ENCODE data around the gene NDUFB11. TPM values are rescaled to one million over a fixed set of nuclear protein-coding genes. Genes with fewer than 3 reads are reported as not detected.
"Not testable (repeated sequence)": the region's sequence is repeated elsewhere in the genome, so short reads cannot be mapped to it uniquely, and the experiment has no call there.

NDUFB11 gene
- polyA plus RNA-seq, 1 donor = 116 TPM

DNA sequence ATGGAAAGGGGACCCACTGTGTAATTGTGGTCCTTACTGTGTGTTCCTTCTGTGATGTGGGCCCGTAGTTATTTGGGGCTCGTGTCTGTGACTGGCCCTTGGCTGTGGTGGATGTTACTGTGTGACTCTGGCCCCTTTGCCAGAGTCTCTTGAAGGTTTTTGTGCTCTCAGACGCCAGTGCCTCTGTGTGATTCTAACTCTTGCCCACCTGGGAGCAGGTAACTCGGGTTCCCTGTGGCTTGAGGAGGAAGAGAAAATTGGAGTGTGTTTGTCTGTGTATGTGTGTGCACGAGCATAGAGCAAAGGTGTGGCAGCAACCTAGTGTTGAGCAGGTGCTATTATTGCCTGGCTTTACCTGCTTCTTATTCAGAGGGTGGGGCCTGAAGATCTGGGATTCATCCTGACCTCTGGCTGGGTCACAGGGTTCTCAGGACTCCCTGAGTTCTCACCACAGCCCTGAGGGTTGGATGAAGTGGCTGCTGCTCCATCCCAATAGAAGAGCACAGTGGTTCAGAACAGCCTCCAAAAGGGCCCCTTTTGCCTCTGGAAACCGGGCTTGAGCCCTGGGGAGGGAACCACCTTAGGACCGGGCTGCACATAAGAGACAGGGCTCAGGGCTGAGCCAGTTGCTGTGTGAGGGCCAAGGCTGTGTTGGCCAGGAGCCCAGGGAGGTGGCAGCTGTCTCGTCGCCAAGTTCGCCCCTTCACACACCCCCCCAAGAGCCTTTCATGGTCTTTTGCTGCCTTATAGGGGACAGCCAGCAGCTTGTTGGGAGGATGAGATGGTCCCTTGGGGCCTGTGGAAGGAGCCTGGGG, 1.8 kb upstream of the NDUFB11 start:
- DNase-seq = peak; percentile 5

DNA sequence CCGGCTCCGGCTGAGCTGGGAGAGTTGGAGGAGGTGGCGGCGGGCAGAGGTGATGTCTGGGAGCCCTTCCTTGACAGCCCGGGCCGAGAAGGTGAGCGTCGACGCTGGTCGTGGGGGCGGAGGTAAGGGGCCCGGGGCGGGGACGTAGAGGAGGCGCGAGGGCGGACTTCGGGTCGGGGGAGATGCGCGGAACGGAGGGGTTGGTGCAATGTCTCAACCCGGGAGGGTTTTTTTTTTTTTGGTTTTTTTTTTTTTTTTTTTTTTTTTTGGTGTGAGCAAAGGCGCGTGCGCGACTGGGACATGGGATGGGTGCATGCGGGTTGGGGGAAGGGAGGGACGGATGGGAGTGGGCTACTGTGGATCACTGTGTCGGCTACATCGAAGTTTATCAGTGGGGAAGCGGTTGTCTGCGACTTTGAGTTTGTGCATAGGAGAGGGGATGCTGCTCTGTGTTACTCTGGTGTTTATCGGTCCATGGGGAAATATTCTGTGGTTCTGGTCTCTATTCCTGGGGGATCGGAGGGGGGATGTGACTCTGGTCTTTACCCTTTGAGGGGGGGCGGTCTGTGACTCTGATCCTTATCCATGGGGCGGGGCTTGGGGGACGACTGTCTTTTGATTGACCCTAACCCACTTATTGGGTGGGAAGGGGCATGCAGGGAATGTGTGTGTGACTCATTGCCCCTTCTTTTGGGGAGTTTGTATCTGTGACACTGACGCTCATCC, 1.1 kb upstream of the NDUFB11 start:
- DNase-seq = peak; percentile 2

DNA sequence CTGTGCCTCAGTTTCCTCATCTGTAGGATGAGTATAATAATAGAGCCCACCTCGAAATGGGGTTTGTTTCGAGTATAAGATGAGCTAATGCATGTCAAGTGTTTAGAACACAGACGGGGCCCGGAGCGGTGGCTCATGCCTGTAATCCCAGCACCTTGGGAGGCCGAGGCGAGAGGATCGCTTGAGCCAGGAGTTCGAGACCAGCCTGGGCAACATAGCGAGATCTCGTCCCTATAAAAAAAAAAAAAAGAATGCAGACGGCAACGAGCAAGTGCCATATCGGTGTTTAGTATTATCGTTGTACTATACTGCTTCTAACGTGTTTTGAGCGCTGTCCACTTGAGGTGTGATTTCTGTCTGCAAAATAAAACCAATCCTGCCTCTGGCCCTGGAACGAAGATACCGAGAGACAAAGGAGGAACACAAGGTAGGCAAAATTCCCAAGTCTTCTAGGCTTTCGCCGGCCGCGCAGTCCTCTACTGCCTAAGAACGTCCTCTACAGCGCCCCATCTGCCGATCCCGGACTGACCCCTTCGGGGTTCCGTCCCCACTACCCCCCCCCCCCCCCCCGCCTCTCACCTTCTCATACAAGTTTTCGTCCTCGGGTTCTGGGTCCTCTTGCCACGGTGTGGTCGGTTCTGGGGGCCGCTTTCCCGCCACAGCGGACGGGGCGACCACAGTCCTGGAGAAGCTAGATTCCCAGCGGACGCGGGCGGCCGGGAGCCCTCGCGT, 442 bp downstream of the NDUFB11 start:
- no peak for DNase-seq

DNA sequence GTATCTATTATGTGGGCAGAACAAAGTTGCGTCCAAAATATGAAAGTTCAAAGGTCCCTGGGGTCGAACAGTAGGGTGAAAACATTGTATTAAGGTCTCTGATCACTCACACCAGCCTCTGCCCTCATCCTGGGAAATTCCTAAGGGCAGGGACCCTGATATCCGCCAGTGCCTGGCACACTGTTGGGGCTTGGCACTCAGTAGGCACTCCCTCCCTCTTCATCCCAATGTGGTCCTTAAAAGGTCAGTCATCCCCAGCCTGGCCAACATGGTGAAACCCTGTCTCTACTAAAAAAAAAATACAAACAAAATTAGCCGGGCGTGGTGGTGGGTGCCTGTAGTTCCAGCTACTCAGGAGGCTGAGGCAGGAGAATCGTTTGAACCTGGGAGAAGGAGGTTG, 6.3 kb downstream of the NDUFB11 start:
- DNase-seq = no peak

GRCh38 chrX:47135650-47136049, 8.9 kb downstream of the NDUFB11 start:
- DNase-seq = not testable (repeated sequence)

- no peak for DNase-seq
Measured at GRCh38 chrX:47133493-47133892, 11.0 kb downstream of the NDUFB11 start.

DNA sequence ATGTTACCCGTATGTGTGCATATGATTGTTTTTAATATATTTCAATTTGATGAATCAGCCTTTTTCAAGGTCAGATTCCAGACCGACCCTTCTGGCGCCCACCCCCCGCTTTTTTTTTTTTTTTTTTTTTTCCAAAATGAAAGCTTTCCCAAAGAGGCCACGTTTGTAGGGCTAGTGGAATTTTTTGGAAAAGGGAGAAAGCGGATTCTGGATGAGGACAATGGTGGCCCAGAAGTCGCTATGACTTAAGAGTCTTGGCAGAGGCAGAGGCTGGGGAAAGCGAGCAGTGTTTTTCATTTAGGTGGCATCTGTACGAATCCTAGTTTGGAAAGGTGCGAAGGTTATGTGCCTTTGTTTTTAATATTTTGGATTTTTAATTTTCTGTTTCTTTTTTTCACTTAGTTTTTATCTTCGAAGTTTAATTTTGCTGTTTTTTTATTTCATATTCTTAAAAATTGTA, 14.6 kb downstream of the NDUFB11 start:
- DNase-seq = no peak

- DNase-seq = peak; percentile 95
Measured at GRCh38 chrX:47129157-47129898, 15.2 kb downstream of the NDUFB11 start.

- not testable (repeated sequence) for DNase-seq
Measured at GRCh38 chrX:47124466-47124865, 20.0 kb downstream of the NDUFB11 start.

DNA sequence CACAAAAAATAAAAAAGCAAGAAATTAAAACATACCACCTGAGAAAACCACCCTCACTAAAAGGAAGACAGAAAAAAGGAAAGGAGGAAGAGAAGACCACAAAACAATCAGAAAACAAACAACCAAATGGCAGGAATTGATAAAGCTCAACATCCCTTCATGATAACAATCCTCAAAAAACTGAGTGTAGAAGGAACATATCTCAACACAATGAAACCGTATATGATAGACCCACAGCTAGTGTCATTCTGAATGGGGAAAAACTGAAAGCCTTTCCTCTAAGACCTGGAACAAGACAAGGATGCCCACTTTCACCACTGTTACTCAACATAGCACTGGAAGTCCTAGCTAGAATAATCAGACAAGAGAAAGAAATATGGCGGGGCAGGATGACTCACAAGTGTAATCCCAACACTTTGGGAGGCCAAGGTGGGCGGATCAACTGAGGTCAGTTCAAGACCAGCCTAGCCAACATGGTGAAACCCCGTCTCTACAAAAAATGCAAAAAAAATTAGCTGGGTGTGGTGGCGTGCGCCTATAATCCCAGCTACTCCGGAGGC, 27.9 kb downstream of the NDUFB11 start:
- not testable (repeated sequence) for DNase-seq

- no peak for DNase-seq
Measured at GRCh38 chrX:47112316-47112954, 32.1 kb downstream of the NDUFB11 start.

GRCh38 chrX:47110936-47111615, 33.4 kb downstream of the NDUFB11 start:
- not testable (repeated sequence) for DNase-seq

- no peak for DNase-seq
Measured at GRCh38 chrX:47101206-47101605, 43.3 kb downstream of the NDUFB11 start.

DNA sequence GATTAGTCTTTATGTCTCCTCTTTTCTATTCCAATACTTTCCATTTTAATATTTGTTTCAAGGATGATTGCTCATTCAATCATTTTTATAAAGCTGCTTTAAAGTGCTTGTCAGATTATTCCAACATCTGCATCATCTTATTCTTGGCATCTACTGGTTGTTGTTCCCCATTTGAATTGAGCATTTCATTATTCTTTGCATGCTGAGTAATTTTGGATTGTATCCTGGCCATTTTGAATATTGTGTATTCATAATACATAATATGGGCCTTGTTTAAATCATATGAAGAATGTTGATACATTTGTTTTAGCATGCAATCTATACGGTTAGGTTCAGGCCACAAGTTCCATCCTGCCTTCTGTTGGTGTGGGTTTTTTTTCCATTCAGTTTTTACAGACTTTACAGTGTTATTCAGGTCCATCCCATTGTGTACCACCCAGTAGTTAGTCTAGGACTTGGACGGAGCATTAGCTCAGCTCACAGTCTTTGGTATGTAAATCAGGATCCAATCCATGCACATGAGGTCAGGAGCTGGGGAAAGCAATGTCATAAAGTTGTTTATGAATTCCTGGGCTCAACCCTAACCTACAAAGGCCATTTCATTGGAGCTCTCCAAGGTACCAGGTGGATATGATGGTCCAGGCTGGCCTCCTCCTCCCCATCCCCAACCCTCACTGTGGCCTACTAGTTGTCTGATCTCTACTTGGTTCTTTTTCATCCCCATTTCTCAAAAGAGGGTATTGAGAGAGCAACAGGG, 46.0 kb downstream of the NDUFB11 start:
- no peak for DNase-seq

DNA sequence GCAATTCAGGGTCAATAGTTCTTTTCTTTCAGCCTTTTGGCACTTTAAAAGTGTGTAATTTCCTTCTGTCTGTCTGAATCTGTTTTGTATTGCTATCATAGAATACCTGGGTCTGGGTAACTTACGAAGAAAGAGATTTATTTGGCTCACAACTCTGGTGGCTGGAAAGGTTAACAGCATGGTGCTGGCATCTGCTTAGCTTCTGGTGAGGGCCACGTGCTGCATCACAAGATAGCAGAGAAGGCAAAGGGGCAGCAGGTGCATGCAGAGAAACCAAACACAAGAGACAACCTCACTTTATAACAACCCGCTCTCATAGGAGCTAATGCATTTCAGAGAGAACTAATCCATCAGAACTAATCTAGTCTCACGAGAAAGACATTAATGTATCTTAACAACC, 47.5 kb downstream of the NDUFB11 start:
- DNase-seq = no peak

- no peak for DNase-seq
Measured at GRCh38 chrX:47093860-47094259, 50.6 kb downstream of the NDUFB11 start.

DNA sequence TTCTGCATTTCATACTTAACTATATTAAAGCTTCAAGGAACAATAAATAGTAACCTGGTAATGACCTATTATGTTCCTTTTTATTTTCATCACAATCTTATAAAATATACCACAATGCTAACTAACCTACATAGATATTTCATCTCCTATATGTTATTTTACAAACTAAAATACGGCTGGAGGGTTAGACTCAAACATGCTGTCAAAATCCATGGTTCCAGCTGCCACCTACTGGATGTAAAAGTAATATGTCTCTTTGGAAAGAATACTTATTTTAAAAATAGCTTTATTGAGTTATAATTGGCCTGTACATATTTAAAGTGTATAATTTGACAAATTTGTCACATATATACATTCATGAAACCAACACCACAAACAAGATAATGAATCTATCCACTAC, 51.3 kb downstream of the NDUFB11 start:
- DNase-seq = no peak
